HCT116 (cell line): ENCODE measurements around the gene CD72. TPM values are rescaled to one million over a fixed set of nuclear protein-coding genes. Genes with fewer than 3 reads are reported as not detected.

ENCODE experiments used
- ATAC-seq: fragments of 200-7000 bp; cut with Tn5 transposase; 2 replicates; pipeline ENCODE4 v1.9.1; 2020; ENCODE audit warnings: mild to moderate bottlenecking, moderate library complexity
- BruUV-seq: library from RNA; stranded (reverse); fragments of 400-500 nt; replicated peaks from 2 replicates; lab custom pipeline; 2021; lab: Mats Ljungman, UMichigan
- CTCF ChIA-PET: fragments of 300-600 bp; sonication (Branson Sonifier 250); formaldehyde crosslinking; loops from one replicate; lab custom pipeline; 2021; ENCODE audit warnings: antibody characterized with exemption; lab: Charles Lee
- POLR2A ChIA-PET: fragments of 300-600, 350-600 bp; sonication (Branson Sonifier 250); formaldehyde crosslinking; loops from one replicate; lab custom pipeline; 2021; ENCODE audit warnings: antibody characterized with exemption; lab: Charles Lee
- RAD21 ChIA-PET, 2 experiments: fragments of 300-600 bp; sonication (Branson Sonifier 250); formaldehyde crosslinking; loops; one replicate each; lab custom pipeline; 2023; ENCODE audit warnings: low total read pairs in 2 of 2; ENCODE audit not compliant: uncharacterized antibody in 2 of 2, unreplicated experiment in 2 of 2, low non-redundant PET in 1 of 2; lab: Charles Lee
- DNase-seq: peaks from one replicate; pipeline ENCODE4 v3.0.0-alpha.2; 2010; ENCODE audit warnings: low read depth, low spot score
- H2AFZ ChIP-seq: fragments of 200-600 bp; shearing (Covaris generic), sonication (generic); 2 replicates; pipeline ENCODE4 v1.6.1; 2017; ENCODE audit warnings: low read depth, mixed run types, mixed read lengths, antibody characterized with exemption, low read length; ENCODE audit not compliant: poor library complexity, severe bottlenecking
- H3K27ac ChIP-seq: 2 replicates; pipeline ENCODE4 v1.5.1; 2012; ENCODE audit warnings: low read depth, low read length
- H3K27me3 ChIP-seq: fragments of 200-600 bp; sonication (generic); 2 replicates; pipeline ENCODE4 v1.6.1; 2016; ENCODE audit warnings: mixed run types, low read length, mixed read lengths; ENCODE audit not compliant: insufficient read depth
- H3K36me3 ChIP-seq, 2 experiments: fragments of 200-500 bp in 1 of 2; fragments of 200-600 bp in 1 of 2; sonication (Bioruptor generic) in 1 of 2; sonication (generic) in 1 of 2; 2 replicates each; pipeline versions ENCODE4 v1.5.1 to v1.6.1; 2014 to 2016; ENCODE audit warnings: low read length in 2 of 2, inconsistent platforms in 1 of 2, mixed read lengths in 1 of 2, mixed run types in 1 of 2; ENCODE audit not compliant: insufficient read depth in 2 of 2, control insufficient read depth in 1 of 2
- H3K4me1 ChIP-seq, 2 experiments: fragments of 200-600 bp in 1 of 2; sonication (generic) in 1 of 2; 2 replicates each; pipeline versions ENCODE4 v1.5.1 to v1.6.1; 2012 to 2017; ENCODE audit warnings: low read length in 2 of 2, inconsistent platforms in 1 of 2, mild to moderate bottlenecking in 1 of 2, mixed read lengths in 1 of 2, mixed run types in 1 of 2, moderate library complexity in 1 of 2; ENCODE audit not compliant: insufficient read depth in 2 of 2, control insufficient read depth in 1 of 2
- H3K4me2 ChIP-seq: fragments of 200-600 bp; sonication (generic); 2 replicates; pipeline ENCODE4 v1.6.1; 2017; ENCODE audit warnings: mixed run types, low read length, mixed read lengths
- H3K4me3 ChIP-seq, 2 experiments: fragments of 200-600 bp in 1 of 2; sonication (generic) in 1 of 2; replicated peaks in 1 of 2; 2 replicates each; pipeline ENCODE4 v1.5.1; 2011 to 2016; ENCODE audit warnings: low read length in 2 of 2, control low read depth in 1 of 2, low read depth in 1 of 2, mild to moderate bottlenecking in 1 of 2, mixed read lengths in 1 of 2, mixed run types in 1 of 2
- H3K79me2 ChIP-seq: fragments of 200-600 bp; sonication (generic); 2 replicates; pipeline ENCODE4 v1.6.1; 2017; ENCODE audit warnings: mild to moderate bottlenecking, mixed run types, low read length, moderate library complexity, mixed read lengths; ENCODE audit not compliant: insufficient read depth
- H3K9ac ChIP-seq: fragments of 200-600 bp; sonication (generic); 2 replicates; pipeline ENCODE4 v1.6.1; 2016; ENCODE audit warnings: low read length, mixed read lengths
- H3K9me2 ChIP-seq: fragments of 200-600 bp; sonication (generic), shearing (Covaris generic); 2 replicates; pipeline ENCODE4 v1.6.1; 2017; ENCODE audit warnings: mixed run types, mild to moderate bottlenecking, moderate library complexity; ENCODE audit not compliant: insufficient read depth
- H3K9me3 ChIP-seq, 2 experiments: fragments of 200-500 bp in 1 of 2; fragments of 200-600 bp in 1 of 2; sonication (Bioruptor generic) in 1 of 2; sonication (generic) in 1 of 2; 2 replicates each; pipeline ENCODE4 v1.6.1; 2014 to 2017; ENCODE audit warnings: low read length in 2 of 2, mixed read lengths in 2 of 2, inconsistent platforms in 1 of 2, low read depth in 1 of 2, mild to moderate bottlenecking in 1 of 2, mixed run types in 1 of 2, moderate library complexity in 1 of 2; ENCODE audit not compliant: control insufficient read depth in 1 of 2, insufficient read depth in 1 of 2
- H4K20me1 ChIP-seq: fragments of 200-600 bp; sonication (generic), shearing (Covaris generic); 2 replicates; pipeline ENCODE4 v1.6.1; 2017; ENCODE audit warnings: mixed run types, mild to moderate bottlenecking, moderate library complexity; ENCODE audit not compliant: insufficient read depth
- CEBPB ChIP-seq: IDR thresholded peaks from 2 replicates; pipeline ENCODE4 v1.6.1; 2012; ENCODE audit warnings: low read depth
- EGR1 ChIP-seq: IDR thresholded peaks from 2 replicates; pipeline ENCODE4 v1.6.1; 2012; ENCODE audit warnings: low read depth
- ELF1 ChIP-seq: IDR thresholded peaks from 2 replicates; pipeline ENCODE4 v1.6.1; 2012; ENCODE audit warnings: low read depth, borderline replicate concordance
- EZH2 ChIP-seq: fragments of 200-600 bp; sonication (generic); IDR thresholded peaks from 2 replicates; pipeline ENCODE4 v1.6.1; 2017; ENCODE audit warnings: antibody characterized with exemption, mixed run types
- FOSL1 ChIP-seq: IDR thresholded peaks from 2 replicates; pipeline ENCODE4 v1.6.1; 2012; ENCODE audit warnings: low read depth
- POLR2AphosphoS5 ChIP-seq: IDR thresholded peaks from 2 replicates; pipeline ENCODE4 v1.6.1; 2011; ENCODE audit warnings: mild to moderate bottlenecking, low read depth, low read length, moderate library complexity
- SIN3A ChIP-seq: IDR thresholded peaks from 2 replicates; pipeline ENCODE4 v1.6.1; 2012; ENCODE audit warnings: low read depth
- SP1 ChIP-seq: IDR thresholded peaks from 2 replicates; pipeline ENCODE4 v1.6.1; 2012; ENCODE audit warnings: low read depth
- TCF7L2 ChIP-seq: IDR thresholded peaks from 2 replicates; pipeline ENCODE4 v1.7.0; 2011; ENCODE audit warnings: borderline replicate concordance, inconsistent platforms; ENCODE audit not compliant: insufficient read depth, insufficient read length; ENCODE audit errors: extremely low read depth
- YY1 ChIP-seq: IDR thresholded peaks from 2 replicates; pipeline ENCODE4 v1.6.1; 2011; ENCODE audit warnings: low read length, low read depth, moderate library complexity, mild to moderate bottlenecking; ENCODE audit not compliant: insufficient replicate concordance; ENCODE audit errors: extremely low read depth
- intact Hi-C: fragments of 100-400 bp; cut with micrococcal nuclease; formaldehyde crosslinking; loops from 2 replicates; pipeline ENCODE4 v1.10.0; 2022
- total RNA-seq: library from RNA; stranded (reverse); gene quantifications from one replicate; pipeline ENCODE4 v1.2.1, GENCODE V29; 2021; ENCODE audit not compliant: unreplicated experiment
- TF ChIP-seq, protein P1 (sequence below), 3 experiments: fragments of 200-600 bp in 1 of 3; sonication (generic) in 1 of 3; IDR thresholded peaks in 2 of 3; conservative IDR thresholded peaks in 1 of 3; 2 replicates each; pipeline ENCODE4 v1.5.1; 2012 to 2017; ENCODE audit warnings: low read depth in 2 of 3, low read length in 2 of 3, antibody characterized with exemption in 1 of 3, borderline replicate concordance in 1 of 3, control low read depth in 1 of 3, mild to moderate bottlenecking in 1 of 3, mixed read lengths in 1 of 3, mixed run types in 1 of 3, moderate library complexity in 1 of 3; ENCODE audit not compliant: insufficient read depth in 1 of 3
- TF ChIP-seq, protein P2 (sequence below): IDR thresholded peaks from 2 replicates; pipeline ENCODE4 v1.6.1; 2012
- TF ChIP-seq, protein P3 (sequence below): IDR thresholded peaks from 2 replicates; pipeline ENCODE4 v1.6.1; 2012
- TF ChIP-seq, protein P4 (sequence below): IDR thresholded peaks from 2 replicates; pipeline ENCODE4 v1.6.1; 2011; ENCODE audit warnings: mild to moderate bottlenecking, low read length, moderate library complexity; ENCODE audit not compliant: insufficient replicate concordance; ENCODE audit errors: extremely low read depth

Gene CD72
- total RNA-seq, 1 experiment from 2014 or later, result 1.6 TPM

DNA sequence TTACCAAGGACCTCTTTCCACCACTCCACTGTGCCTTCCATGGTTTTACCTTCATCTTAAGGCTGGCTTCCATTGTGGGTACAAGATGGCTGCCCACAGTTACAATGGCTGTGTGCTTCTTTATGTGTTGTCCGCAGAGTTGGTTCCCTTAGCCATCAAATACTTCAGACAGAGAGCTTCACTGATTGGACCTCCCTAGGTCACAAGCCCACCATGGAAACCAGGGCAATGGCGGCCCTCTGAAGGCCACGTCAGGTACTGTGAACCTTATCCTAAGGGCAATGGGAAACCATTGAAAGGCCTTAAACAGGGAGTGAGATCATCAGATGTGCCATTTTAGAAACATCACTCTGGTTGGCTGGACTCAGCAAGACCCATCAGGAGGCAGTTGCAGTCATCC, 49.7 kb upstream of the CD72 start:
- CTCF ChIA-PET, result no interaction called here
- no peaks in the 10 kb centered on the region for H3K9me3 ChIP-seq
- no peak overlapping the region for H3K27ac ChIP-seq
- H3K9me2 ChIP-seq, result no peaks in the 10 kb centered on the region
- H4K20me1 ChIP-seq, result no peaks in the 10 kb centered on the region
- RAD21 ChIA-PET, result no interaction called here
- H3K4me2 ChIP-seq, result no peak overlapping the region
- BruUV-seq, result no TSS peak
- H3K4me3 ChIP-seq, result no peak overlapping the region
- POLR2A ChIA-PET, result no interaction called here
- H3K36me3 ChIP-seq, result peaks cover 0 to 10% of the 10 kb centered on the region in 2 experiments; a peak in 1 of 4 replicates
- H3K79me2 ChIP-seq, result peaks cover 20% of the 10 kb centered on the region; the same call in 1 of the 2 replicates
- DNase-seq (no peak), ATAC-seq (no peak)
- H3K9ac ChIP-seq, result no peak overlapping the region
- peaks cover 27 to 50% of the 10 kb centered on the region in 2 experiments; a peak in 3 of 4 replicates for H3K4me1 ChIP-seq
- H3K27me3 ChIP-seq, result no peaks in the 10 kb centered on the region
- intact Hi-C loops, result no loop called here
- TF ChIP-seq FOSL1, result no peak
- no peak for TF ChIP-seq POLR2AphosphoS5
- H2AFZ ChIP-seq, result no peak overlapping the region

DNA sequence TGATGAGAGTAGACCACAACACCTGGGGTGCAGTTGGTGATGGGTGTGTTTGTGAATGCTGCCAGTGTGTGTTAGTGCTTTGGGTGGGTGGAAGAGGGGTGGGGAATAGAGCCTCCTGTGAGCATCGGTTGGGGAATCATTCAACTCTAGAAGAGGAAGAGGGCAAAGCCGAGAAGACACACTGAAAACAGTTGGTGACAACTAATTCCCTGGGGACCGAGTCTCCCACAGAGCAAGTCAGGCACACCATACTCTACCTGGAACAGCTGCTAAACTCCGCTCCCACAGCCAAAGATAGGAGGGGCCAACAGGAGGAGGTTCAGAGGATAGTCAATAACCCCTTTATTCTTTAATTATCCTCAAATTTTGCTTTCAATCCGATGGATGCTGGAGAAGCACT, 48.3 kb upstream of the CD72 start:
- Histone ChIP-seq H3K27me3 (no peaks in the 10 kb centered on the region), H3K9ac (no peak overlapping the region), H4K20me1 (no peaks in the 10 kb centered on the region), H3K4me1 (peaks cover 27 to 57% of the 10 kb centered on the region in 2 experiments; a peak in 3 of 4 replicates), H3K4me3 (no peak overlapping the region), H3K36me3 (peaks cover 5 to 16% of the 10 kb centered on the region in 2 experiments; a peak in 3 of 4 replicates), H2AFZ (no peak overlapping the region), H3K4me2 (no peak overlapping the region), H3K79me2 (peaks cover 28% of the 10 kb centered on the region; the same call in 1 of the 2 replicates), H3K27ac (no peak overlapping the region), H3K9me3 (no peaks in the 10 kb centered on the region), H3K9me2 (no peaks in the 10 kb centered on the region)
- TF ChIP-seq EGR1, result no peak
- no peak for TF ChIP-seq SP1
- no peak for TF ChIP-seq ELF1
- TF ChIP-seq EZH2, result no peak
- no peak for TF ChIP-seq SIN3A
- TF ChIP-seq, protein P1, sequence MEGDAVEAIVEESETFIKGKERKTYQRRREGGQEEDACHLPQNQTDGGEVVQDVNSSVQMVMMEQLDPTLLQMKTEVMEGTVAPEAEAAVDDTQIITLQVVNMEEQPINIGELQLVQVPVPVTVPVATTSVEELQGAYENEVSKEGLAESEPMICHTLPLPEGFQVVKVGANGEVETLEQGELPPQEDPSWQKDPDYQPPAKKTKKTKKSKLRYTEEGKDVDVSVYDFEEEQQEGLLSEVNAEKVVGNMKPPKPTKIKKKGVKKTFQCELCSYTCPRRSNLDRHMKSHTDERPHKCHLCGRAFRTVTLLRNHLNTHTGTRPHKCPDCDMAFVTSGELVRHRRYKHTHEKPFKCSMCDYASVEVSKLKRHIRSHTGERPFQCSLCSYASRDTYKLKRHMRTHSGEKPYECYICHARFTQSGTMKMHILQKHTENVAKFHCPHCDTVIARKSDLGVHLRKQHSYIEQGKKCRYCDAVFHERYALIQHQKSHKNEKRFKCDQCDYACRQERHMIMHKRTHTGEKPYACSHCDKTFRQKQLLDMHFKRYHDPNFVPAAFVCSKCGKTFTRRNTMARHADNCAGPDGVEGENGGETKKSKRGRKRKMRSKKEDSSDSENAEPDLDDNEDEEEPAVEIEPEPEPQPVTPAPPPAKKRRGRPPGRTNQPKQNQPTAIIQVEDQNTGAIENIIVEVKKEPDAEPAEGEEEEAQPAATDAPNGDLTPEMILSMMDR (IDR thresholded peaks at IDR 0.05 in 2 of 3, conservative IDR thresholded peaks at IDR 0.05 in 1 of 3; ENCODE audit: borderline replicate concordance in 1 of 3, insufficient read depth in 1 of 3, low read depth in 2 of 3, low read length in 2 of 3), result no peak
- TF ChIP-seq YY1, result no peak
- no peak for TF ChIP-seq FOSL1
- no peak for TF ChIP-seq CEBPB
- no peak for TF ChIP-seq TCF7L2
- TF ChIP-seq, protein P2, sequence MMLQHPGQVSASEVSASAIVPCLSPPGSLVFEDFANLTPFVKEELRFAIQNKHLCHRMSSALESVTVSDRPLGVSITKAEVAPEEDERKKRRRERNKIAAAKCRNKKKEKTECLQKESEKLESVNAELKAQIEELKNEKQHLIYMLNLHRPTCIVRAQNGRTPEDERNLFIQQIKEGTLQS, result no peak
- TF ChIP-seq, protein P3, sequence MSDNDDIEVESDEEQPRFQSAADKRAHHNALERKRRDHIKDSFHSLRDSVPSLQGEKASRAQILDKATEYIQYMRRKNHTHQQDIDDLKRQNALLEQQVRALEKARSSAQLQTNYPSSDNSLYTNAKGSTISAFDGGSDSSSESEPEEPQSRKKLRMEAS, result no peak
- TF ChIP-seq, protein P4, sequence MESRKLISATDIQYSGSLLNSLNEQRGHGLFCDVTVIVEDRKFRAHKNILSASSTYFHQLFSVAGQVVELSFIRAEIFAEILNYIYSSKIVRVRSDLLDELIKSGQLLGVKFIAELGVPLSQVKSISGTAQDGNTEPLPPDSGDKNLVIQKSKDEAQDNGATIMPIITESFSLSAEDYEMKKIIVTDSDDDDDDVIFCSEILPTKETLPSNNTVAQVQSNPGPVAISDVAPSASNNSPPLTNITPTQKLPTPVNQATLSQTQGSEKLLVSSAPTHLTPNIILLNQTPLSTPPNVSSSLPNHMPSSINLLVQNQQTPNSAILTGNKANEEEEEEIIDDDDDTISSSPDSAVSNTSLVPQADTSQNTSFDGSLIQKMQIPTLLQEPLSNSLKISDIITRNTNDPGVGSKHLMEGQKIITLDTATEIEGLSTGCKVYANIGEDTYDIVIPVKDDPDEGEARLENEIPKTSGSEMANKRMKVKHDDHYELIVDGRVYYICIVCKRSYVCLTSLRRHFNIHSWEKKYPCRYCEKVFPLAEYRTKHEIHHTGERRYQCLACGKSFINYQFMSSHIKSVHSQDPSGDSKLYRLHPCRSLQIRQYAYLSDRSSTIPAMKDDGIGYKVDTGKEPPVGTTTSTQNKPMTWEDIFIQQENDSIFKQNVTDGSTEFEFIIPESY, result no peak
- ChIA-PET RAD21 (no interaction called here), CTCF (no interaction called here), POLR2A (interaction anchor here (3.0 kb wide), 1 partner anchor 23 kb away, joined by 16 read pairs; the partner anchor contains the start of gene TPM2)
- intact Hi-C loops, result no loop called here
- ATAC-seq (no peak), DNase-seq (no peak)
- BruUV-seq, result no TSS peak
